ENCODE measurements around the gene FCHSD1. TPM values are rescaled to one million over a fixed set of nuclear protein-coding genes. Genes with fewer than 3 reads are reported as not detected.

FCHSD1 gene
- total RNA-seq, 1 donor from 2014 or later: 40.6 TPM

DNA sequence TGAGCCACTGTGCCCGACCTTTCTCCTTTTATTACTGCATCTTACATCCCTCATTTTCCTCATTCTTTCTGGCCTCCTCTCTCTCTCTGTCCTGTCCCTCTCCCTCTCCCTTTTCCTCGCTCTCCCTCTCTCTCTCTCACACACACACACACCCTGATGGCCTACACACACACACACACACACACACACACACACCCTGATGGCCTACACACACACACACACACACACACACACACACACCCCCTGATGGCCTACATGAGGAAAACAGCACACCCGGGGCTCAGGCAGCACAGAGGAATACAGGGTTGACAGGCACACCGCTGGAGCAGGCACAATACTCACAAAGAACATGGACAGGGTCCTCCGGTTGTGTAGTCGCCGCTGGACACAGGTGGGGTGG, 3.8 kb upstream of the FCHSD1 start:
- FAIRE-seq (no peak), DNase-seq (ENCODE audit: low read depth) (no peak)
- Histone ChIP-seq H3K4me1 (ENCODE audit: insufficient read depth, low read length) (peaks cover 29% of the 10 kb centered on the region), H3K27ac (ENCODE audit: low read depth, low read length) (no peak overlapping the region), H3K9ac (ENCODE audit: low read length) (no peak overlapping the region), H3K36me3 (ENCODE audit: insufficient read depth, low read length) (peaks cover 9% of the 10 kb centered on the region), H3K27me3 (ENCODE audit: insufficient read depth, low read length) (no peaks in the 10 kb centered on the region), H3K4me2 (ENCODE audit: low read length) (no peak overlapping the region), H3K79me2 (ENCODE audit: insufficient read depth, low read length) (peaks cover 3% of the 10 kb centered on the region), H3K9me3 (ENCODE audit: insufficient read depth, low read depth, low read length) (no peaks in the 10 kb centered on the region), H3K4me3 (ENCODE audit: insufficient read depth, low read depth, low read length) (no peak overlapping the region), H4K20me1 (ENCODE audit: insufficient read depth, low read length) (no peaks in the 10 kb centered on the region), H2AFZ (ENCODE audit: low read depth, low read length) (no peak overlapping the region)
- Mint-ChIP-seq H3K4me1 (ENCODE audit: low read depth, unreplicated experiment) (peaks cover 23% of the 10 kb centered on the region), H3K36me3 (ENCODE audit: low read depth, unreplicated experiment) (peaks cover 44% of the 10 kb centered on the region), H3K27me3 (ENCODE audit: low read depth, unreplicated experiment) (no peaks in the 10 kb centered on the region), H3K27ac (ENCODE audit: unreplicated experiment) (peak overlapping the region; percentile 45), H3K4me3 (ENCODE audit: unreplicated experiment) (no peak overlapping the region), H3K9me3 (ENCODE audit: unreplicated experiment) (no peaks in the 10 kb centered on the region)
- TF ChIP-seq EZH2 (IDR thresholded peaks at IDR 0.05; ENCODE audit: insufficient read depth, low read length): no peak
- TF ChIP-seq CTCF (IDR thresholded peaks at IDR 0.05; ENCODE audit: insufficient read depth, low read depth, low read length): no peak

DNA sequence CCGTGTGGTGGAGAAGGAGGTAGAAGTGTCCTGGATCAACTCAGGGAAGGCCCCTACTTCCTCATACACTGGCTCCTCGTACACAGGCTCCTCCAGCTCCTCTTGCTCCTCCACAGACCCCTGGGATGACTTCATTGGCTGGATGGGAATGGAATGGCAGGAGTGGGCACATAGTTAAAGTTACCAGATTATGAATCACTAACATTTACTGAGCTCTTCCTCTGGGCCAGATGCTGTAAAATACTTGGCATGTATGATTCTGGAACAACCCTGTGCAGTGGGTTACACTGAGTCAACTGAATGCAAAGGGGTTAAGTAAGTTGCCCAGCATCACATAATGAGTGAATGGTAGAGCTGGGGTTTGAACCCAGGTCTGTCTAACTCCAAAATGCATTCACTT, 3.1 kb upstream of the FCHSD1 start:
- Mint-ChIP-seq H3K9me3 (ENCODE audit: unreplicated experiment) (no peaks in the 10 kb centered on the region), H3K27ac (ENCODE audit: unreplicated experiment) (peak overlapping the region; percentile 95), H3K4me3 (ENCODE audit: unreplicated experiment) (no peak overlapping the region), H3K27me3 (ENCODE audit: low read depth, unreplicated experiment) (no peaks in the 10 kb centered on the region), H3K36me3 (ENCODE audit: low read depth, unreplicated experiment) (peaks cover 39% of the 10 kb centered on the region), H3K4me1 (ENCODE audit: low read depth, unreplicated experiment) (peaks cover 29% of the 10 kb centered on the region)
- Histone ChIP-seq H3K27me3 (ENCODE audit: insufficient read depth, low read length) (no peaks in the 10 kb centered on the region), H3K9me3 (ENCODE audit: insufficient read depth, low read depth, low read length) (no peaks in the 10 kb centered on the region), H3K79me2 (ENCODE audit: insufficient read depth, low read length) (peaks cover 3% of the 10 kb centered on the region), H3K4me1 (ENCODE audit: insufficient read depth, low read length) (peaks cover 29% of the 10 kb centered on the region), H3K27ac (ENCODE audit: low read depth, low read length) (peak overlapping the region; percentile 78), H4K20me1 (ENCODE audit: insufficient read depth, low read length) (peaks cover 4% of the 10 kb centered on the region), H3K4me2 (ENCODE audit: low read length) (peak overlapping the region; percentile 17), H2AFZ (ENCODE audit: low read depth, low read length) (no peak overlapping the region), H3K36me3 (ENCODE audit: insufficient read depth, low read length) (peaks cover 9% of the 10 kb centered on the region), H3K4me3 (ENCODE audit: insufficient read depth, low read depth, low read length) (no peak overlapping the region), H3K9ac (ENCODE audit: low read length) (peak overlapping the region; percentile 44)
- peak; percentile 84 for DNase-seq (ENCODE audit: low read depth)
- no peak for TF ChIP-seq CTCF (IDR thresholded peaks at IDR 0.05; ENCODE audit: insufficient read depth, low read depth, low read length)
- no peak for TF ChIP-seq EZH2 (IDR thresholded peaks at IDR 0.05; ENCODE audit: insufficient read depth, low read length)
- FAIRE-seq: peak; percentile 45

DNA sequence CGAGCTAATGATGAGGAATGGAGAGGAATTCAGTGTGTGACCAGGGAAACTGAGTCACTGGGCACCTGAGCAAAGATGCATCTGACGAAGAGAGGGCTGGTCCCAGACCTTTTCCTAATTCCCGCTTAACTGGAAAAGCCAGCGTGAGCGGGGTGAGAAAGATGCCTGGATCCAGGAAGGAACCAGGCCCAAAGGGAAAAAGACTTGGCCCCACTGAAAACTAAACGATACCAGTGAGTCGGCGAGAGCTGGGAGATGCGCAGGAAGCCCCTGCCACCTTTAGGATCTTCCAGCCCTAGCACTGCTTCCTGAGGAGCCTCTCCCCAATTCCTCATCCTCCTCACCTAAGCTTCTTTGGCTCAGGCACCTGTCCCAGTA, 499 bp upstream of the FCHSD1 start:
- Histone ChIP-seq H3K9me3 (ENCODE audit: insufficient read depth, low read depth, low read length) (no peaks in the 10 kb centered on the region), H3K36me3 (ENCODE audit: insufficient read depth, low read length) (peaks cover 6% of the 10 kb centered on the region), H3K4me2 (ENCODE audit: low read length) (peak overlapping the region; percentile 97), H3K27ac (ENCODE audit: low read depth, low read length) (peak overlapping the region; percentile 19), H3K79me2 (ENCODE audit: insufficient read depth, low read length) (peaks cover 3% of the 10 kb centered on the region), H3K4me3 (ENCODE audit: insufficient read depth, low read depth, low read length) (peak overlapping the region; percentile 83), H4K20me1 (ENCODE audit: insufficient read depth, low read length) (peaks cover 9% of the 10 kb centered on the region), H3K27me3 (ENCODE audit: insufficient read depth, low read length) (no peaks in the 10 kb centered on the region), H3K4me1 (ENCODE audit: insufficient read depth, low read length) (peaks cover 17% of the 10 kb centered on the region), H2AFZ (ENCODE audit: low read depth, low read length) (peak overlapping the region; percentile 44), H3K9ac (ENCODE audit: low read length) (peak overlapping the region; percentile 81)
- Mint-ChIP-seq H3K36me3 (ENCODE audit: low read depth, unreplicated experiment) (peaks cover 37% of the 10 kb centered on the region), H3K4me3 (ENCODE audit: unreplicated experiment) (peak overlapping the region; percentile 99), H3K4me1 (ENCODE audit: low read depth, unreplicated experiment) (peaks cover 13% of the 10 kb centered on the region), H3K27ac (ENCODE audit: unreplicated experiment) (peak overlapping the region; percentile 51), H3K9me3 (ENCODE audit: unreplicated experiment) (no peaks in the 10 kb centered on the region), H3K27me3 (ENCODE audit: low read depth, unreplicated experiment) (no peaks in the 10 kb centered on the region)
- DNase-seq (ENCODE audit: low read depth) (no peak), FAIRE-seq (no peak)
- TF ChIP-seq CTCF (IDR thresholded peaks at IDR 0.05; ENCODE audit: insufficient read depth, low read depth, low read length): no peak
- TF ChIP-seq EZH2 (IDR thresholded peaks at IDR 0.05; ENCODE audit: insufficient read depth, low read length): no peak
